IPS DF 4.7 (cell line): ENCODE measurements around the gene TM4SF5.

Experiments used
- DNase-seq: peaks from one replicate; pipeline ENCODE4 v3.0.0-alpha.2; 2013; ENCODE audit warnings: low spot score; ENCODE audit errors: extremely low read depth

TM4SF5 gene

DNA sequence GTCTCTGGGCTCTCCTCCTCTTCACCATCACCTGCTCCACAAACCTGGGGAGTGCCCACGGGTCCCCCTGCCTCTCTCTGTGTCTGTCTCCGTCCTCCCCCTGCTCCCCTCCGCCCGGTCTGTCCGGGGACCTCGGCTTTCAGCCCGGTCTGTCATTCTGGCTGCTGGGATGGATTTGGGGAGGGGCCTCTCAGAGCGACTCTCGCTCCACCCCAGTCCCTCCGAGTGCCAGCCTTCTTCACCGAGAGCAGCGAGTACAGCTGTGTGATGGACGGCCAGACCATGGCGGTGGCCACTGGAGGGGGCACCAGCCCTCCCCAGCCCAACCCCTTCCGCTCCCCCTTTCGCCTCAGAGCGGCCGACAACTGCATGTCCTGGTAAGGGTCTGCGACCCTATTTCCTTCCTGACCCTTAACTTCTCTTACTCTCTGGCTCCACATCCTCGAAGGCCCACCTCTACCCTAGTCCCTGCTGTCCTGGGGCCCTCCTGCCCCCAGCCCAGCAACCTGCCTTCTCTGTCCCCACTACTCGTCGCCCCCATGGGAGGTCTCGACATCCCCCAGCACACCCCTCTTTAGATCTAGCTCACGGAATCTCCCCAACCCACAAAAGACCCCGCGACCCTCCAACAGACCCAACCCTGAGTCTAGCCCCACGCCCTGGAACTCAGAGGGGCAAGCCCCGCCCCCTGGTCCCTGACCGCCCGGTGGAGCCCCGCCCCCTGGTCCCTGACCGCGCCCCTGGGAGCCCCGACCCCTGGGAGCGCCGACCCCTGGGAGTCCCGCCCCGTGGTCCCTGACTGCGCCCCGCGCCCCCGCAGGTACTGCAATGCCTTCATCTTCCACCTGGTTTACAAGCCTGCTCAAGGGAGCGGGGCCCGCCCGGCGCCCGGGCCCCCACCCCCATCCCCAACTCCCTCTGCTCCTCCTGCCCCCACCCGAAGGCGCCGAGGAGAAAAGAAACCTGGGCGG lies 26.4 kb upstream of the TM4SF5 start:
- DNase-seq = no peak

DNA sequence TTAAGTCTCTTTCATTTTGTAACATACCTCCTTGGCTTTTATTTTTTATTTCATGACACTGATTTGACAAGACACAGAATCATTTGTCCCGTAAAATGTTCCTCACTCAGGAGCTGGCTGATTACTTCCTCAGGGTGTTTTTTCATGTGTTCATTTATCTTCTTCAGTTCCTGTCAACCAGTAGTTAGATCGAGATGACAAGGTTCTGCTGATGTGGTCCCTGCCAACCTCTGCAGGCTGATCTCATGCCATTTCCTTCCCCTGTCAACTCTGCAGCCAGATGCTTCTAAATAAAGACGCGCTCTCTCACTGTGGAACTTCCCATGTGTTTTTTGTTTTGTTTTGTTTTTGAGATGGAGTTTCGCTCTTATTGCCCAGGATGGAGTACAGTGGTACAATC lies 23.8 kb upstream of the TM4SF5 start:
- no peak for DNase-seq

DNA sequence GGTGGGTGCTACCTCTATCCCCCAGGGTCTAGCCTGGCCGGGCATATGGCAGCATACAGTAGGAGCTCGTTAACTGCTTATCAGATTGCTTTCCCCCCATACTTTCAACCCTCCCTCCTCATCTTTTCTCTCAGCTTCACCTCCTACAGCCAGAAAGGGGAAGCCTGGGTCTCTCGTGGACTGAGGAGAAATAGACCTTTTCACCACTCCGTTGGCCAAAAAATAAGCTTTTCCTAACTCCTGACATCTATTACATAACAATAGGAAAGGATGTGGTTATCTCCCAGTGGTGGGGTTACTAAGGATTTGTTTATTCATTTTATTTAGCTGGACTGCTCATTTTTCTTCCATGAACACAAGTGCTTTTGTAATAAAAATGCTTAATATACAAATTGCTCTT lies 23.0 kb upstream of the TM4SF5 start:
- DNase-seq = no peak

DNA sequence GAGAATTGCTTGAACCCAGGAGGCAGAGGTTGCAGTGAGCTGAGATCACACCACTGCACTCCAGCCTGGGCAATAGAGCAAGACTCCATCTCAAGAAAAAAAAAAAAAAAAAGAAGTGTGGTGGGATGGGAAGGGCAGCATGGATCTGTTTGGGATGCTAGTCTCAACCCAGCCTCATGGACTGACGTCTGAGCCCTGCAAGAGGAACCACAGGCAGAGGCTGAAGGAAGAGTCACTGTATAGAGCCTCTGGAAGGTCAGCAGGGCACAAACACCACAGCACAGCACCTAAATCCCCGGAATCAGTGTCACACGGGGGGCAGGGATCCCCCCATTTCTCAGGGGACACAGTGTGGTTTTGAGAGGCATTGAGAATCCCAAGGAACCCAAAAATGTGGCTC lies 21.1 kb upstream of the TM4SF5 start:
- DNase-seq = no peak

DNA sequence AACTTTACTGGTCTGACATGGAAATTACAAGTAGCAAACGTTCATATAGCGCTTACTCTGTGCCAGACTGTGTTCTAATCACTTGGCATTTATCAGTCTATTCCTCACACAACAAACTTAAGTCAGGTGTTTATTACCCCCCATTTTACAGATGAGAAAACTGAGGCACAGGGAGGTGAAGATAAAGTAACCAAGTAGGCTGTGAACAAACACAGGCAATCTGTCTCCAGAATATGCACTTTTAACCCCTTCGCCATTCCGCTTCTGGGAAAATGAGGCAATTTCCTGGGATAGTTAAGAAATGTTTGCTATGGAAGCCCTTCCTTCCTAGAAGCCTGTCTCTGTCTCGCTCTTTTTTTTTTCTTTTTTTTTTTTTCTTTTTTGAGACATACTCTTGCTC lies 19.8 kb upstream of the TM4SF5 start:
- no peak for DNase-seq

DNA sequence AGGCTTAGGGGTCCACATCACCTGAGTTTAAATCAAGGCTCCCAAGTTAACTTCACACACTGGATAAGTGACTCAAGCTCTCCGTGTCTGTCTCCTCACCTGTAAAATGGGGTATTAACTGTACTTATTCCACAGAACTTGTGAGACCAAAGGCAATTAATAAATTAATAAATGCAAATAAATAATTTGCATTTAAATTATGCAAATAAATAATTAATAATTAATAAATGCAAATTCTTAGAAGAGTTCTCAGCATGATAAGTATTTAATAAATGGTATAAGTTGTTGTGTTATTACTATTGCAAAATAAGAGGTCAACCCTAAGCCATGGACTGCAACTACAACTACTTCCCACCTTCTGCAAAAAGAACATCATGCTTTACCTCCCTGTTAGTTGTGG lies 18.3 kb upstream of the TM4SF5 start:
- DNase-seq = no peak

DNA sequence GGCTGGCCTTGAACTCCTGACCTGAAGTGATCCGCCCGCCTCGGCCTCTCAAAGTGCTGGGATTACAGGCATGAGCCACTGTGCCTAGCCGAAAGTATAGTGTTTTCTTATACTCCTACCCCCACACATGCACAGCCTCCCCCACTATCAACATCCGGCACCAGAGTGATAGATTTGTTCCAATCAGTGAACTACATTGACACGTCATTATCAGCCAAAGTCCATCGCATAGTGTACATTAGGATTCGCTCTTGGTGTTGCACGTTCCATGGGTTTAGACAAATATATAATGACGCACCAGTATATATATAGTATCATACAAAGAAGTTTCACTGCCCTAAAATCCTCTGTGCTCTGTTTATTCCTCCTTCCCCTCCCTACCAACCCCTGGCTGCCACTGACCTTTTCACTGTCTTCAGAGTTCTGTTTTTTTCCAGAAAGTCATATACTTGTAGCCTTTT lies 11.9 kb upstream of the TM4SF5 start:
- no peak for DNase-seq

DNA sequence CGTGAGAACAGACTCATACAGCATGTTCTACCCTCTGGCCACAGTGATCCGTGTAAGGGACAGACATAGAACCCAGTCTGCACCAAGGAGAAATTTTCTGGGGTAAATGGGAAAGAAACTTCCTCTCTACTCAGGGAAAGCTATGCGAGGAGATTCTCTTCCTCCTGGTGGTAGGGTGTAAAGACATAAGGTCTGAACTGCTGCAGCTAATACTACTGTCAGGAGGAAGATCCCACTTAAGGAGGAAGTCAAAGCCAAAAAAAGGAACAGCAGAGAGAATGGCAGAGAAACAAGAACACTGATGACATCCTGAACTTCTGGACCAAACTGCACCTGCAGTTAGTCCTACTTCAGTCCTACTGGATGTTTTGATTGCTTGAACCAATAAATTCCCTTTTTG lies 7.1 kb upstream of the TM4SF5 start:
- DNase-seq = no peak

DNA sequence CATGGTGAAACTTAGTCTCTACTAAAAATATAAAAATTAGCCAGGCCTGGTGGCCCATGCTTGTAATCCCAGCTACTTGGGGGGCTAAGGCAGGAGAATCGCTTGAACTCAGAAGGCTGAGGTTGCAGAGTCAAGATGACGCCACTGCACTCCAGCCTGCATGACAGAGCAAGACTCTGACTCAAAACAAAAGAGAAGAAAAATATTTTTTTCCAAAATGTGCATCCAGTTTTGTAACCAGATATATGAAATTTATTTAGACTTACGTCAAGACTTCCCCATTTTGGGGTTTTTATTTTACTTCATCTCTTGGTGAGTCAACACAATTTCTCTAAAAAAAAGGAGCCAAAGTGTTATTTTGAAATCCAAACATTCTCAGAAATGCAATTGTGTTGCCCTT lies 5.5 kb upstream of the TM4SF5 start:
- DNase-seq = no peak

DNA sequence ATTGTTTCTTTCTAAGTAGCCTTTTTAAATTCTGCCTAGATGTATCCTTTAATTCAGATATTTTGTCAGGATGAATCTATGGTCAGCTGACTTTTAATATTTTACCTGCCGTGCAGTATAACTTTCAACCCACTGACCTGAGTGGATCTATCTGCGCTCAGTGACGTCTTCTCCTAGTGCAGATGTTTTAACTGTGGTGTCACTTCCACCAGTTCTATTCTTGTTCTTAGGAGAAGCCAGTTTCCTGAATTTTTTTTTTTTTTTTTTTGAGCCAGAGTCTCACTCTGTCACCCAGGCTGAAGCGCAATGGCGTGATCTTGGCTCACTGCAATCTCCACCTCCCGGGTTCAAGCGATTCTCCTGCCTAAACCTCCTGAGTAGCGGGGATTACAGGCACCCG lies 5.0 kb upstream of the TM4SF5 start:
- DNase-seq = no peak

DNA sequence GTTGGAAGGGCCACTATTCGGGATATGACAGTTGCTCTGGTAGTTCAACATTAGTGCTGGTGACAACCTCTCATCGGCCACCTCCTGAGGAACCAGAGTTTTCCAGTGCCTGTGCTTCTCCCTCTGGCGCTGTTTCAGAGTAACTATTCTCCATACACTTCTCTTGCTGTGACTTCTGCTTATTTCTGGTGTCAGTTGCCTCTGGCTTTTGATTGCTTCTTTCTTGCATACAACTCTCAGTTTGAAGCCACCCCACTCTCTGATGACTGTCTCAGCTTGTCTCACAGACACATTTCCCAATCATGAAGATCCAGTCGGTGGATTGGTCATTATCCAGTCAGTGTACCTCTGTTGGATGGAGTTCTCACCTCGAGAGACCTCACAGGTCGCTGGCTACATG lies 3.4 kb upstream of the TM4SF5 start:
- no peak for DNase-seq

DNA sequence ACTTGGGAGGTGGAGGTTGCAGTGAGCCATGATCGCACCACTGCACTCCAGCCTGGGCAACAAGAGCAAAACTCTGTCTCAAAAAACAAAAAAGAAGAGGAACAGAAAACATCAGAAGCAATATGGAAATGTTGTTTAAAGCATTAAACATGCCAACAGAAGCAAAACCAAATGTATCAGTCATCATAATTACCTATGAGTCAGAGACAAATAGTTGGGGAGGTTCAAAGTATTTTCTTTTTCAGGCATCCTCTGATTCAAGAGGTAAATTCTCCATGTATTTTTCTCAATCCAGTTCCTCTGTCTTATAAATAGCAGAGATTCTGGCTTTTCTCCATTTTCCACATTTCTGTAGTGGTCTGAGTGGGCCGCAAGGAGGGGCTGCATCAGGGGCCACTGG lies 2.1 kb upstream of the TM4SF5 start:
- DNase-seq = no peak

DNA sequence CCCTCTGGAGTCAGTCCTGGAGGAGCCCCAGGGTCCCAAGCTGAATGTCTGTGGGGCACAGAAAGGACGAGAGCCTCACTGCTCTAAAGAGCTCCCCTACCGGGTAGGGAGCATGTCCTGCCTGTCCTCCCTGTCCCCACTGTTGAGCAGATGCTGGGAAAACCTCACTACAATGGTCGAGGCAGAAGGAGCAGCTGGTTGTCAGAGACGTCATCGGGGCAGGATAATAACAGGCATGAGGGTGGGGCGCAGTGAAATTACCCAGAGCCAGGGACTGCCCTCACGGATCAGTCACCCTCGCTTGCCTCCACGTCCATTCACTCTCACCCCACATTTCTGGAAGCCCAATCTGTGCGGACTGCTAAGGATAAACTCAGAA lies 538 bp downstream of the TM4SF5 start:
- DNase-seq = no peak

DNA sequence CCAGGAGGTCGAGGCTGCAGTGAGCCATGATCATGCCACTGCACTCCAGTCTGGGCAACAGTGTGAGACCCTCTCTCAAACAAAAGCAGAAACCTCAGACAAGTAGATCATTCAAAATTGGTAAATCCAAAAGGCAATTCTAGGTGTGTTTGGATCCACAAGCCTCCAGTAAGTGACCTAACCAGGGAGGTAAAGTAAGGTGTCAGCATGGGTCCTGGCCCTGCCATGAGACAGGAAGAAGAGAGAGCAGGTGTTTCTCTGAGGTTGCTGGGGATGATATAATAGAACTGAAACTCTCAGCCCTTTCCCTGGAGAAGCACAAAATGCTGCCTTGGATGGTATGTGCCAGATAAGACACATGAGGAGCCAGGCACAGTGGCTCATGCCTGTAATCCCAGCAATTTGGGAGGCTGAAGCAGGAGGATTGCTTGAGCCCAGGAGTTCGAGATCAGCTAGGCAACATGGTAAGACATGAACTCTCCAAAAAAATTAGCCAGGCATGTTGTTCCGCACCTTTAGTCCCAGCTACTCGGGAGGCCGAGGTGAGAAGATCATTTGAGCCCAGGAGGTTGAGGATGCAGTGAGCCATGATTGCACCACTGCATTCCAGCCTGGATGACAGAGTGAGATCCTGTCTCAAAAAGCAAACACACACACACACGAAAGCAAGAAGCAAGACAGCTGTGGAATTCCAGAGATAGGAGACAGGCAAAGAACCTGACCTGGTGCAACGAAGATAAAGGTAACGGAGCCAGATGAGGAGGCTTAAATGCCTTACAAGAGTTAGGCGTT lies 6.5 kb downstream of the TM4SF5 start:
- no peak for DNase-seq

DNA sequence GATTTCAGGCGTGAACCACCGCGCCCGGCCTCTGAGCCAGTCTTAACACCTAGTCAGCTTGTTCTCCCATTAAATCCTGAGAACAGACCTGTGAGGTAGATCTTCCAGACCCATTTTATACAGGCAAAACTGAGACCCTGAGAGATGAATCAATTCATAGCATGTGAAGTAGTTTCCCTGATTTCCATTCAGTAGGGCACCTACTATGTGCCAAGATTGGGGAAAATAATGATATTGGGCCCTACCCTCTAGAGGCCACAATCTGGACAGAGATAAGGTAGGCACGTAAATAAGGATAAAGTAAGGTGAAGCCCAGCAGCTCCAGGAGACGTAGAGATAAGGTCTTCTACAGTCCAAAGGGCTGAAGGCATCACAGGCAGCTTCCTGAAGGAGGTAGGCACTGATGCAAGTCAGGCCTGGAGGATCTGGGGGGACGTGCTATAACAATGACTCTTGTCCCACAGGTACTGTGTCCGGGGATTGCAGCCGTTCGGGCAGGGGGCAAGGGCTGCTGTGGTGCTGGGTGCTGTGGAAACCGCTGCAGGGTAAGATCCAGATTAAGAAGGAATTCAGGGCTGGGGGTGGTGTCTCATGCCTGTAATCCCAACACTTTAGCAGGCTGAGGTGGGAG lies 8.8 kb downstream of the TM4SF5 start:
- no peak for DNase-seq

DNA sequence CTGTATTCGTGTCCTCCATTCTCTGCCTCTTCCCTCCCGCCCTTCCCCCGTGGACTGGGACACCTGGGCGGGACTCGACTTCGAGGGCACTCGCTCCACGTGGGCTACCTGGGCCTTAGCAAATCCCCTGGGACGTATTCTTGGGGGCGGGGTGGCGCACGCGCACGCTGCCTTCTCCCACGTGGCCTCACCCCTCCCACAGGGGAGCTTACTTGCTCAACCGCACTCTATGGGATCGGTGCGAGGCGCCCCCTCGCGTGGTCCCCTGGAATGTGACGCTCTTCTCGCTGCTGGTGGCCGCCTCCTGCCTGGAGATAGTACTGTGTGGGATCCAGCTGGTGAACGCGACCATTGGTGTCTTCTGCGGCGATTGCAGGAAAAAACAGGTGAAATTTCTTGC lies 11.0 kb downstream of the TM4SF5 start:
- DNase-seq = no peak

DNA sequence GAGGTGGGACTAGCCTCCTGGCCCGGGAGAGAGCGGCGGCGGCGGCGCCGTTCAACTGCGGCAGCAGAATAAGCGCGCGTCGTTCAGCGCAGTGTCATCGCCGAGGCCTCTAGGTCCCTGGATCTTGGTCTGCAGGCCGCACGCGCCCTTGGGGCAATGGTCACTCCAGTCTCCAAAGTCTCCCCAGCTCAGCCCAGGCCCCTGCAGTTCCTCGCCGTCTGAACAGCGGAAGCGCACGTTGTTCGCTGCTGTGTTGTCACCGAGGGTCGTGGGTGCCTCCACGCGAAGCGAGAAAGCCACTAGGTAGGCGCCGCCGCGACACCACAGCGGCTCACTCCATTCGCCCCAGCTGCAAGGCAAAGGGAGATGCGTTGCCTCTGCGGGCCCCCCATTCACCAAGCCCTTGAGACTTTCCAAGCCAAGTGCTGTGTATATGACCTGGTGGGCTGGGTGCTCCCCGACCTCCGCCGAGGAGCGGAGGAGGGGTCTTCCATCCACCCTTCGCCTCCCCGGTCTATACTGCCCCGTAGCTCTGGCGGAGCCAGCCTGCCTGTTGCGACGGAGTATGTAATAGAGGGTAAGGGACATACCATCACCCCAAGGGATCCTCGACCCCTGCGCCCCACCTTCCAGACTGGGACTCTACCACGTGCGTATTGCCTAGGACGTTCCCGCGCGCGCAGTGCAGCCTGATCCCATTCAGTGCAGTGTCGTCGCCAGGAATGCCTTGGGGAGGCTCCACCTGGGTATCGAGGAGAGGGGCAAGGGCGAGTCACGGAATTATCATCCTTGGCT lies 13.8 kb downstream of the TM4SF5 start:
- no peak for DNase-seq

DNA sequence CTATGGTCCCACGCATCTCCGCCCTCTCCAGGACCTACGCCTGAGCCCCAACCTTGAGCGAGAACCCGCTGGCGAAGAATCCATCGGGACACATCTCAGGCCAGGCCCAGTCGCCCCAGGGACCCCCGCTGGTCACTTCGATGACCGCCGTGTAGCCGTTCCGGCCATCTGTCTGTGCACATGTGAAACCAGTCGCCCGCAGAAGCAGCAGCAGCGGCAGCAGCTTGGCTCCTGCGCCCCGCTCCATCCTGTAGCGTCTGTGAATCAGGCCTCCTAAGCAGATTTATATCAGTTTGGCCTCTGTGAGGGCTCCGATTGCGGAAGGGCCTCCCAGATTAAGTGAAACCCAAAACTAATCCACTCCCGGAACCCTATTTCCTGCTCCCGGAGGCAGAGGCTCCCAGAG lies 14.4 kb downstream of the TM4SF5 start, which contains the start of gene VMO1:
Gene VMO1, minus strand, starts transcription at position 259 of the 406 bp plus-strand sequence. Its CDS starts 12 bp downstream, at position 247.
- DNase-seq = no peak

DNA sequence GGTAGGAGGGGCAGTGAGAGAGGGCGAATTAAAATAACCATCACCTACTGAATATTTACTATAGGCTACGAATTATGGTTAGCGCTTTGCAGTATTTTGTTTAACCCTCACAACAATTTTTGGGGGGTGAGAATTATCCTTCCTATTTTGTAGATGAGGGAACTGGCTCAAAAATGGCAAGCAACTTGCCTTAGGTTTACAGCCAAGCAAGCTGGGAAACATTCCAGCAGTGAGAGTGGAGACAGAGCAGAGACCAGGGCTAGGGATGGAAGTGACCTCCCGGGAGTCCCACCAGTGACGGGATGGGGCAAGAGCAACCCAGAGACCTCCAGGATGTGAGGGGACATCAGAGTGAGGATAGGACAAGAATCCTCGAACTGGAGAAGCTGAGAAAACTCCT lies 14.8 kb downstream of the TM4SF5 start:
- DNase-seq = no peak

DNA sequence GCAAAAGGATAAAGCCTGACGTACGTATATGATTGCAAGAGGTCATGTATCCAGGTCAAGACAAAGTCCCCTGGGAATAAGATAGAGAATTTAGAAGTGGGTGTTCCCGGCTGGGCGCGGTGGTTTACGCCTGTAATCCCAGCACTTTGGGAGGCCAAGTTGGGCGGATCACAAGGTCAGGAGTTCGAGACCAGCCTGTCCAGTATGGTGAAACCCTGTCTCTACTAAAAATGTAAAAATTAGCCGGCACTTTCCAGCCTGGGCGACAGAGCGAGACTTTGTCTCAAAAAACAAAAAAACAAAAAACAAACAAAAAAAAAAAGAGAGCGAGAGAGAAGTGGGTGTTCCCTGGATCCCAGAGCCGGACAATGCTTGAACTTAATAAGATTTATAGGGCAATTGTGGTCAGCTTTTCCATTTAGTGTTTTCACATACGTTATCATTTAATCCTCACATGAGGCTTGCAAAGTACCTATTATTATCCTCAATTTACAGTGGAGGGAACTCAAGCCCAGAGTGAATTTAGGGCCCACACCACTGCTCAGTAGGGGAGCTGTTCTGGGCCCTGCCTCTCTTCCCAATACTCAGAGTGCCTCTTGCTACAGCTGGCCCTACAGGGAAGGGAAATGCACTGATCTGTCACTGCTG lies 16.6 kb downstream of the TM4SF5 start:
- no peak for DNase-seq
